Gastroesophageal sphincter (tissue), 3 donors: ENCODE data around the gene C4orf36.

Source experiments
- CTCF ChIP-seq, 4 experiments: fragments of 200-600 bp in 2 of 4; fragments of 450-650 bp in 2 of 4; sonication (generic) in 1 of 4; IDR thresholded peaks; one replicate each; pipeline ENCODE4 v1.5.1; 2017 to 2019; ENCODE audit warnings: antibody characterized with exemption in 4 of 4, mild to moderate bottlenecking in 2 of 4, moderate library complexity in 2 of 4
- POLR2A ChIP-seq, 2 donors: fragments of 450-650 bp; IDR thresholded peaks; one replicate each; pipeline ENCODE4 v1.6.1; 2017; ENCODE audit warnings: antibody characterized with exemption in 2 of 2, mild to moderate bottlenecking in 2 of 2, moderate library complexity in 1 of 2
- POLR2AphosphoS5 ChIP-seq: sonication (generic); formaldehyde crosslinking; IDR thresholded peaks from one replicate; pipeline ENCODE4 v1.6.1; 2017; ENCODE audit warnings: antibody characterized with exemption

DNA sequence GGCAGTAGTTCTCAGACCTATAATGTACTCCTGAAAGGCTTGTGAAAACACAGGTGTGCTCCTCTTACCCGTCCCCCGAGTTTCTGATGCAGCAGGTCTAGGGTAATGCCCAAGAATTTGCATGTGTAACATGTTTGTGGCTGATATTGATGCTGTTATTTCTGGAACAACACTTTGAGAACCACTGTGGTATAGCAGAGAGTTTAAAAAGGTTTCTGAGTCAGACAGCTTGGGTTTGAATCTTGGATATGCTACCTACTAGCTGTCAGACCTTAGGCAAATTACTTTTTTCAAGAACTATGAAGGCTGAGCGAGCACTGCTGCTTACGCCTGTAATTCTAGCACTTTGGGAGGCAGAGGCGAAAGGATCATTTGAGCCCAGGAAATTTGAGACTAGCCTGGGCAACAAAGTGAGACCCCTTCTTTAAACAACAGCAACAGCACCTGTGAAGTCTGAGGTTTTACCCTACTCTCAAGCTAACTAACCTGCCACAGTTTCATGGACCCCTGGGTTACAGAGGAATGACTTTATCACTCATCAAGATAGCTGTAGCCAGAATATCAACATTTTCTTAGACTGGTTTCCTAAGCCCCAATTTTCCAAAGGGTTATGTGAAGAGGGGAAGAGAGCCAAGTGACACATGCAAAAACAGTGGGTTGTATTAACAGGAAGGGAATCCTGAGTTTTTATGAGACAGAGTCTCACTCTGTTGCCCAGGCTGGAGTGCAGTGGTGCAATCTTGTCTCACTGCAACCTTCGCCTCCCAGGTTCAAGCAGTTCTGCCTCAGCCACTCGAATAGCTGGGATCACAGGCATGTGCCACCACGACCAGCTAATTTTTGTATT lies 47.7 kb upstream of the C4orf36 start:
- TF ChIP-seq CTCF (IDR thresholded peaks at IDR 0.05) (no peak), POLR2AphosphoS5 (no peak), POLR2A (IDR thresholded peaks at IDR 0.05) (no peak)
